ENCODE data around the gene CMYA5. TPM values are rescaled to one million over a fixed set of nuclear protein-coding genes. Genes with fewer than 3 reads are reported as not detected.

CMYA5 gene
- total and polyA plus RNA-seq, 4 donors = 0.29 to 12.3 (median 0.72) TPM

- peaks cover 0 to 9% (median 0%) of the 10 kb centered on the region in 5 donors for H3K4me1 ChIP-seq (ENCODE audit: control insufficient read depth in 5 of 5, insufficient read depth in 5 of 5, low read length in 5 of 5)
- no peak for TF ChIP-seq CTCF (IDR thresholded peaks at IDR 0.05; ENCODE audit: control extremely low read depth, extremely low read depth)
- ATAC-seq (ENCODE audit: insufficient read depth, low FRiP score) (no peak), DNase-seq (no peak)
- no peaks in the 10 kb centered on the region for H3K36me3 ChIP-seq (ENCODE audit: control insufficient read depth in 4 of 4, insufficient read depth in 4 of 4, low read length in 4 of 4)
- WGBS, 2 donors = 75% methylated on average over 2 of the region's 2 CpGs
- H3K4me3 ChIP-seq = no peak overlapping the region
- H3K27ac ChIP-seq (ENCODE audit: low read depth in 1 of 2, low read length in 1 of 2) = no peak overlapping the region
- H3K9me3 ChIP-seq (ENCODE audit: control insufficient read depth in 4 of 4, insufficient read depth in 3 of 4, low read length in 3 of 4) = peaks cover 0 to 2% (median 0%) of the 10 kb centered on the region in 4 donors
- no peaks in the 10 kb centered on the region for H3K27me3 ChIP-seq (ENCODE audit: control insufficient read depth in 3 of 3, insufficient read depth in 3 of 3, low read length in 2 of 3)
- no peak overlapping the region for H3K9ac ChIP-seq (ENCODE audit: insufficient read depth in 1 of 2, low read length in 2 of 2)
Measured at GRCh38 chr5:79811081-79811480, 121.4 kb downstream of the CMYA5 start.

GRCh38 chr5:79811904-79812303 lies 122.3 kb downstream of the CMYA5 start:
- TF ChIP-seq CTCF (IDR thresholded peaks at IDR 0.05; ENCODE audit: control extremely low read depth, extremely low read depth) = no peak
- H3K36me3 ChIP-seq (ENCODE audit: control insufficient read depth in 4 of 4, insufficient read depth in 4 of 4, low read length in 4 of 4) = no peaks in the 10 kb centered on the region
- peaks cover 0 to 9% (median 0%) of the 10 kb centered on the region in 5 donors for H3K4me1 ChIP-seq (ENCODE audit: control insufficient read depth in 5 of 5, insufficient read depth in 5 of 5, low read length in 5 of 5)
- no peak overlapping the region for H3K9ac ChIP-seq (ENCODE audit: insufficient read depth in 1 of 2, low read length in 2 of 2)
- H3K9me3 ChIP-seq (ENCODE audit: control insufficient read depth in 4 of 4, insufficient read depth in 3 of 4, low read length in 3 of 4) = peaks cover 0 to 2% (median 0%) of the 10 kb centered on the region in 4 donors
- no peak for DNase-seq
- no peak overlapping the region for H3K27ac ChIP-seq (ENCODE audit: low read depth in 1 of 2, low read length in 1 of 2)
- H3K27me3 ChIP-seq (ENCODE audit: control insufficient read depth in 3 of 3, insufficient read depth in 3 of 3, low read length in 2 of 3) = no peaks in the 10 kb centered on the region
- 96 to 97% methylated on average over 3 of the region's 3 CpGs for WGBS, 2 donors
- no peak for ATAC-seq (ENCODE audit: insufficient read depth, low FRiP score)
- no peak overlapping the region for H3K4me3 ChIP-seq

- no peak for TF ChIP-seq CTCF (IDR thresholded peaks at IDR 0.05; ENCODE audit: control extremely low read depth, extremely low read depth)
- H3K9ac ChIP-seq (ENCODE audit: insufficient read depth in 1 of 2, low read length in 2 of 2) = no peak overlapping the region
- H3K9me3 ChIP-seq (ENCODE audit: control insufficient read depth in 4 of 4, insufficient read depth in 3 of 4, low read length in 3 of 4) = peaks cover 0 to 2% (median 0%) of the 10 kb centered on the region in 4 donors
- WGBS, 2 donors = 82 to 87% methylated on average over 2 of the region's 2 CpGs
- H3K4me1 ChIP-seq (ENCODE audit: control insufficient read depth in 5 of 5, insufficient read depth in 5 of 5, low read length in 5 of 5) = peaks cover 0 to 9% (median 0%) of the 10 kb centered on the region in 5 donors
- DNase-seq (no peak), ATAC-seq (ENCODE audit: insufficient read depth, low FRiP score) (no peak)
- no peak overlapping the region for H3K27ac ChIP-seq (ENCODE audit: low read depth in 1 of 2, low read length in 1 of 2)
- H3K36me3 ChIP-seq (ENCODE audit: control insufficient read depth in 4 of 4, insufficient read depth in 4 of 4, low read length in 4 of 4) = no peaks in the 10 kb centered on the region
- H3K27me3 ChIP-seq (ENCODE audit: control insufficient read depth in 3 of 3, insufficient read depth in 3 of 3, low read length in 2 of 3) = no peaks in the 10 kb centered on the region
- no peak overlapping the region for H3K4me3 ChIP-seq
Measured at GRCh38 chr5:79814699-79815098, 125.1 kb downstream of the CMYA5 start.

- Histone ChIP-seq H3K9me3 (ENCODE audit: control insufficient read depth in 4 of 4, insufficient read depth in 3 of 4, low read length in 3 of 4) (peaks cover 0 to 2% (median 0%) of the 10 kb centered on the region in 4 donors), H3K9ac (ENCODE audit: insufficient read depth in 1 of 2, low read length in 2 of 2) (no peak overlapping the region), H3K27ac (ENCODE audit: low read depth in 1 of 2, low read length in 1 of 2) (no peak overlapping the region), H3K4me3 (no peak overlapping the region), H3K27me3 (ENCODE audit: control insufficient read depth in 3 of 3, insufficient read depth in 3 of 3, low read length in 2 of 3) (no peaks in the 10 kb centered on the region), H3K36me3 (ENCODE audit: control insufficient read depth in 4 of 4, insufficient read depth in 4 of 4, low read length in 4 of 4) (peaks cover 0 to 3% (median 0%) of the 10 kb centered on the region in 4 donors), H3K4me1 (ENCODE audit: control insufficient read depth in 5 of 5, insufficient read depth in 5 of 5, low read length in 5 of 5) (peaks cover 0 to 5% (median 0%) of the 10 kb centered on the region in 5 donors)
- DNase-seq = no peak
- TF ChIP-seq CTCF (IDR thresholded peaks at IDR 0.05; ENCODE audit: control extremely low read depth, extremely low read depth) = no peak
- ATAC-seq (ENCODE audit: insufficient read depth, low FRiP score) = no peak
- 89 to 90% methylated on average over 2 of the region's 2 CpGs for WGBS, 2 donors
Measured at GRCh38 chr5:79816014-79816413, 126.4 kb downstream of the CMYA5 start.

Data from lung (tissue), 12 donors.